ENCODE results near the gene TET3. TPM values are rescaled to one million over a fixed set of nuclear protein-coding genes. Genes with fewer than 3 reads are reported as not detected.

The TET3 gene
- total and polyA plus RNA-seq, 2 of the 4 experiments (the other 2 are of a cell fraction), result 1.6 to 1.8 TPM

DNA sequence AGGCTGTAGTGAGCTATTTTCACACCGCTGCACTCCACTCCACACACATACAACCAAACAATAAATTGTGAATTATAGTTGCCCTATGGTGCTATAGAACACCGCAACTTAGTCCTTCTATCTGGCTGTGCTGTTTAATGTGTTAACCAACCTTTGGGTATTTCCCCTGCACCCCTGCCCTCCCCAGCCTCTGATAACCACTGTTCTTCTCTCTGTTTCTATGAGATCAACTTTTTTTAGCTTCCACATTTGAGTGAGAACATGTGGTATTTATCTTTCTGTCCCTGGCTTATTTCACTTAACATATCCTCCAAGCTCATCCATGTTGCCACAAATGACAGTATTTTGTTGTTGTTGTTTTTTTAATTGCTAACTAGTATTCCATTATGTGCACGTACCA lies 32.5 kb downstream of the TET3 start:
- dilution Hi-C loops (cut with HindIII; ENCODE audit: low sequenced_read_pairs, unreplicated experiment) (no loop called here), intact Hi-C loops (cut with micrococcal nuclease) (no loop called here), in situ Hi-C loops (cut with MboI; ENCODE audit: low sequenced_read_pairs) (no loop called here)
- Histone ChIP-seq H3K14ac (replicated peaks; ENCODE audit: low read depth, low read length) (no peak overlapping the region), H3K79me1 (ENCODE audit: low read depth in 1 of 2, low read length in 2 of 2) (peaks cover 14 to 52% of the 10 kb centered on the region in 2 experiments), H3K56ac (ENCODE audit: extremely low read depth, insufficient read depth, low read length) (no peak overlapping the region), H3K4me3 (ENCODE audit: insufficient read depth, low read depth, low read length) (no peak overlapping the region), H2BK120ac (ENCODE audit: low read depth, low read length) (no peak overlapping the region), H3K9ac (ENCODE audit: low read depth, low read length) (no peak overlapping the region), H4K20me1 (ENCODE audit: insufficient read depth, low read length) (peaks cover 41% of the 10 kb centered on the region), H4K5ac (ENCODE audit: low read depth, low read length) (no peak overlapping the region), H4K8ac (ENCODE audit: low read depth in 2 of 2, low read length in 2 of 2) (no peak overlapping the region), H3K4me2 (ENCODE audit: low read depth, low read length) (no peak overlapping the region), H3K27me3 (ENCODE audit: control insufficient read depth, insufficient read depth, low read length) (no peaks in the 10 kb centered on the region), H3K36me3 (ENCODE audit: control insufficient read depth, insufficient read depth, low read length) (no peaks in the 10 kb centered on the region), H3K27ac (ENCODE audit: insufficient read depth, low read length) (no peak overlapping the region), H3K9me1 (ENCODE audit: insufficient read depth, low read length) (peaks cover 6% of the 10 kb centered on the region; the same call in 1 of the 2 replicates), H3K4me1 (ENCODE audit: control insufficient read depth, insufficient read depth, low read length) (no peaks in the 10 kb centered on the region), H3K4ac (ENCODE audit: low read depth, low read length) (no peak overlapping the region), H3K23ac (ENCODE audit: low read depth, low read length) (no peak overlapping the region), H4K91ac (ENCODE audit: insufficient read depth, low read depth, low read length) (no peak overlapping the region), H2AK9ac (replicated peaks; ENCODE audit: low read depth, low read length, poor library complexity) (no peak overlapping the region), H2BK20ac (ENCODE audit: low read depth, low read length) (no peak overlapping the region), H2BK5ac (ENCODE audit: low read depth, low read length, poor library complexity, severe bottlenecking) (no peak overlapping the region), H3K9me3 (ENCODE audit: control insufficient read depth, insufficient read depth, low read length) (no peaks in the 10 kb centered on the region), H3K18ac (ENCODE audit: low read depth, low read length) (no peak overlapping the region), H2AFZ (replicated peaks; ENCODE audit: low read length, poor library complexity) (no peak overlapping the region), H2BK15ac (ENCODE audit: low read depth, low read length) (no peak overlapping the region), H2AK5ac (ENCODE audit: low read depth, low read length) (no peak overlapping the region)
- DNase-seq (no peak), ATAC-seq (ENCODE audit: low read depth) (no peak)
- ChIA-PET POLR2A (ENCODE audit: unreplicated experiment) (no interaction called here), CTCF (no interaction called here)
- WGBS, 2 experiments (ENCODE audit: extremely low coverage in 2 of 2, insufficient read length in 1 of 2), result 100% methylated on average over 1 of the region's 3 CpGs; no CpG with 5 or more reads in 1 of the 2 experiments
- TF ChIP-seq CEBPB (IDR thresholded peaks at IDR 0.05; ENCODE audit: low read depth, low read length) (no peak), RCOR1 (IDR thresholded peaks at IDR 0.05; ENCODE audit: insufficient replicate concordance, low read length) (no peak), MAZ (IDR thresholded peaks at IDR 0.05; ENCODE audit: borderline replicate concordance, low read depth, low read length) (no peak), MXI1 (IDR thresholded peaks at IDR 0.05; ENCODE audit: borderline replicate concordance, low read depth, low read length) (no peak), BHLHE40 (IDR thresholded peaks at IDR 0.05; ENCODE audit: low read depth, low read length) (no peak), CHD1 (IDR thresholded peaks at IDR 0.05; ENCODE audit: low read depth, low read length) (no peak), RAD21 (IDR thresholded peaks at IDR 0.05; ENCODE audit: low read length) (no peak), NFE2L2 (IDR thresholded peaks at IDR 0.05; ENCODE audit: low read depth, low read length) (no peak), FOS (IDR thresholded peaks at IDR 0.05; ENCODE audit: low read depth, low read length) (no peak), POLR2A (IDR thresholded peaks at IDR 0.05; ENCODE audit: low read depth, low read length) (no peak)
- TF ChIP-seq, protein P1, sequence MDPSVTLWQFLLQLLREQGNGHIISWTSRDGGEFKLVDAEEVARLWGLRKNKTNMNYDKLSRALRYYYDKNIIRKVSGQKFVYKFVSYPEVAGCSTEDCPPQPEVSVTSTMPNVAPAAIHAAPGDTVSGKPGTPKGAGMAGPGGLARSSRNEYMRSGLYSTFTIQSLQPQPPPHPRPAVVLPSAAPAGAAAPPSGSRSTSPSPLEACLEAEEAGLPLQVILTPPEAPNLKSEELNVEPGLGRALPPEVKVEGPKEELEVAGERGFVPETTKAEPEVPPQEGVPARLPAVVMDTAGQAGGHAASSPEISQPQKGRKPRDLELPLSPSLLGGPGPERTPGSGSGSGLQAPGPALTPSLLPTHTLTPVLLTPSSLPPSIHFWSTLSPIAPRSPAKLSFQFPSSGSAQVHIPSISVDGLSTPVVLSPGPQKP (IDR thresholded peaks at IDR 0.05; ENCODE audit: borderline replicate concordance, low read depth, low read length), result no peak
- TF ChIP-seq, protein P2, sequence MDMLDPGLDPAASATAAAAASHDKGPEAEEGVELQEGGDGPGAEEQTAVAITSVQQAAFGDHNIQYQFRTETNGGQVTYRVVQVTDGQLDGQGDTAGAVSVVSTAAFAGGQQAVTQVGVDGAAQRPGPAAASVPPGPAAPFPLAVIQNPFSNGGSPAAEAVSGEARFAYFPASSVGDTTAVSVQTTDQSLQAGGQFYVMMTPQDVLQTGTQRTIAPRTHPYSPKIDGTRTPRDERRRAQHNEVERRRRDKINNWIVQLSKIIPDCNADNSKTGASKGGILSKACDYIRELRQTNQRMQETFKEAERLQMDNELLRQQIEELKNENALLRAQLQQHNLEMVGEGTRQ (IDR thresholded peaks at IDR 0.05; ENCODE audit: low read depth, low read length), result no peak
- TF ChIP-seq, protein P3, sequence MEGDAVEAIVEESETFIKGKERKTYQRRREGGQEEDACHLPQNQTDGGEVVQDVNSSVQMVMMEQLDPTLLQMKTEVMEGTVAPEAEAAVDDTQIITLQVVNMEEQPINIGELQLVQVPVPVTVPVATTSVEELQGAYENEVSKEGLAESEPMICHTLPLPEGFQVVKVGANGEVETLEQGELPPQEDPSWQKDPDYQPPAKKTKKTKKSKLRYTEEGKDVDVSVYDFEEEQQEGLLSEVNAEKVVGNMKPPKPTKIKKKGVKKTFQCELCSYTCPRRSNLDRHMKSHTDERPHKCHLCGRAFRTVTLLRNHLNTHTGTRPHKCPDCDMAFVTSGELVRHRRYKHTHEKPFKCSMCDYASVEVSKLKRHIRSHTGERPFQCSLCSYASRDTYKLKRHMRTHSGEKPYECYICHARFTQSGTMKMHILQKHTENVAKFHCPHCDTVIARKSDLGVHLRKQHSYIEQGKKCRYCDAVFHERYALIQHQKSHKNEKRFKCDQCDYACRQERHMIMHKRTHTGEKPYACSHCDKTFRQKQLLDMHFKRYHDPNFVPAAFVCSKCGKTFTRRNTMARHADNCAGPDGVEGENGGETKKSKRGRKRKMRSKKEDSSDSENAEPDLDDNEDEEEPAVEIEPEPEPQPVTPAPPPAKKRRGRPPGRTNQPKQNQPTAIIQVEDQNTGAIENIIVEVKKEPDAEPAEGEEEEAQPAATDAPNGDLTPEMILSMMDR (conservative IDR thresholded peaks at IDR 0.05; ENCODE audit: low read depth, low read length), result no peak
- BruUV-seq (replicated peaks), result no TSS peak
